GM12878 (cell line): ENCODE results near the gene SYNCRIP. TPM values are rescaled to one million over a fixed set of nuclear protein-coding genes. Genes with fewer than 3 reads are reported as not detected.

Experiments used
- CREB1 ChIP-seq: IDR thresholded peaks from 2 replicates; pipeline ENCODE4 v1.6.1; 2012; ENCODE audit warnings: low read depth, mild to moderate bottlenecking, inconsistent platforms
- DPF2 ChIP-seq: fragments of 450-650 bp; IDR thresholded peaks from 2 replicates; pipeline ENCODE4 v1.6.1; 2017; ENCODE audit warnings: mild to moderate bottlenecking
- GABPA ChIP-seq: IDR thresholded peaks from 2 replicates; pipeline ENCODE4 v1.6.1; 2014; ENCODE audit warnings: antibody characterized with exemption, low read depth, mild to moderate bottlenecking, inconsistent platforms
- GATAD2B ChIP-seq: fragments of 450-650 bp; conservative IDR thresholded peaks from 2 replicates; pipeline ENCODE4 v1.6.1; 2017; ENCODE audit warnings: low read depth, mild to moderate bottlenecking, moderate library complexity
- LARP7 ChIP-seq: fragments of 450-650 bp; IDR thresholded peaks from 2 replicates; pipeline ENCODE4 v1.6.1; 2017; ENCODE audit warnings: mild to moderate bottlenecking
- NFYA ChIP-seq: IDR thresholded peaks from 2 replicates; pipeline ENCODE4 v1.6.1; 2011; ENCODE audit warnings: low read depth, mild to moderate bottlenecking, low read length, improper control_type of control experiment, borderline replicate concordance
- NR2C2 ChIP-seq: IDR thresholded peaks from 2 replicates; pipeline ENCODE4 v1.6.1; 2011; ENCODE audit warnings: borderline replicate concordance, low read depth; ENCODE audit not compliant: control insufficient read depth, insufficient read length
- PAX5 ChIP-seq: IDR thresholded peaks from 2 replicates; pipeline ENCODE4 v1.6.1; 2011; ENCODE audit warnings: low read depth, low read length, borderline replicate concordance
- PAX8 ChIP-seq: fragments of 450-650 bp; IDR thresholded peaks from 2 replicates; pipeline ENCODE4 v1.6.1; 2017; ENCODE audit warnings: mild to moderate bottlenecking, moderate library complexity
- RAD21 ChIP-seq: IDR thresholded peaks from 2 replicates; pipeline ENCODE4 v1.6.1; 2011; ENCODE audit warnings: mild to moderate bottlenecking, low read depth, low read length, moderate library complexity; ENCODE audit not compliant: insufficient read depth
- RELA ChIP-seq: fragments of 450-650 bp; IDR thresholded peaks from 2 replicates; pipeline ENCODE4 v1.8.0; 2014; ENCODE audit warnings: borderline replicate concordance; ENCODE audit not compliant: partially characterized antibody
- RFX5 ChIP-seq: IDR thresholded peaks from 2 replicates; pipeline ENCODE4 v1.6.1; 2011; ENCODE audit warnings: low read depth, low read length, improper control_type of control experiment
- SREBF1 ChIP-seq: IDR thresholded peaks from 2 replicates; pipeline ENCODE4 v1.6.1; 2012; ENCODE audit warnings: mild to moderate bottlenecking, low read length
- STAT3 ChIP-seq: IDR thresholded peaks from 2 replicates; pipeline ENCODE4 v1.6.1; 2011; ENCODE audit warnings: low read depth, low read length, improper control_type of control experiment
- SUZ12 ChIP-seq: fragments of 200-600 bp; sonication (generic); IDR thresholded peaks from one replicate; pipeline ENCODE4 v1.6.1; 2018; ENCODE audit warnings: antibody characterized with exemption, mild to moderate bottlenecking; ENCODE audit not compliant: unreplicated experiment
- ZNF274 ChIP-seq: IDR thresholded peaks from one replicate; pipeline ENCODE4 v1.8.0; 2011; ENCODE audit not compliant: insufficient read length, insufficient read depth
- polyA plus RNA-seq, 11 experiments: library from polyadenylated mRNA; depleted of rRNA in 4 of 11; unstranded in 6 of 11; stranded (reverse) in 5 of 11; fragments of >200 nt; fragmentation: Nextera tagmentation in 4 of 11; fragmentation: Illumina TruSeq in 1 of 11; extraction: Ambion mirVana in 4 of 11; extraction: Trizol in 1 of 11; gene quantifications; 1 replicate in 1 of 11; 2 replicates in 10 of 11; pipeline versions ENCODE4 v1.2.1 to v1.2.3, GENCODE V29; 2011 to 2016; ENCODE audit warnings: inconsistent platforms in 2 of 11, missing spikeins in 2 of 11, low read depth in 1 of 11
- total RNA-seq, 4 experiments: library from RNA; depleted of rRNA in 3 of 4; stranded (reverse); fragments of >200 nt in 3 of 4; fragmentation: Illumina TruSeq in 1 of 4; extraction: Trizol in 1 of 4; gene quantifications; 2 replicates each; pipeline versions ENCODE4 v1.2.1 to v1.2.3, GENCODE V29; 2013 to 2021
- TF ChIP-seq, protein P1 (sequence below): fragments of 450-650 bp; IDR thresholded peaks from 2 replicates; pipeline ENCODE4 v1.6.1; 2018; ENCODE audit warnings: mild to moderate bottlenecking, low read depth, moderate library complexity; ENCODE audit not compliant: partially characterized antibody
- TF ChIP-seq, protein P2 (sequence below): fragments of 450-650 bp; IDR thresholded peaks from 2 replicates; pipeline ENCODE4 v1.6.1; 2016; ENCODE audit warnings: mild to moderate bottlenecking
- TF ChIP-seq, protein P3 (sequence below): fragments of 450-650 bp; IDR thresholded peaks from 2 replicates; pipeline ENCODE4 v1.6.1; 2017; ENCODE audit warnings: antibody characterized with exemption, mild to moderate bottlenecking, moderate library complexity
- TF ChIP-seq, protein P4 (sequence below): fragments of 450-650 bp; conservative IDR thresholded peaks from 2 replicates; pipeline ENCODE4 v1.6.1; 2017; ENCODE audit warnings: mild to moderate bottlenecking, moderate library complexity
- TF ChIP-seq, protein P5 (sequence below): IDR thresholded peaks from 2 replicates; pipeline ENCODE4 v1.6.1; 2011; ENCODE audit warnings: mild to moderate bottlenecking, low read depth, low read length, moderate library complexity; ENCODE audit not compliant: insufficient replicate concordance

Gene SYNCRIP
- total and polyA plus RNA-seq, 10 of the 15 experiments (the other 5 are each of a cell fraction or from before 2014, with no cell fraction given), result 28.4 to 255 (median 131) TPM

DNA sequence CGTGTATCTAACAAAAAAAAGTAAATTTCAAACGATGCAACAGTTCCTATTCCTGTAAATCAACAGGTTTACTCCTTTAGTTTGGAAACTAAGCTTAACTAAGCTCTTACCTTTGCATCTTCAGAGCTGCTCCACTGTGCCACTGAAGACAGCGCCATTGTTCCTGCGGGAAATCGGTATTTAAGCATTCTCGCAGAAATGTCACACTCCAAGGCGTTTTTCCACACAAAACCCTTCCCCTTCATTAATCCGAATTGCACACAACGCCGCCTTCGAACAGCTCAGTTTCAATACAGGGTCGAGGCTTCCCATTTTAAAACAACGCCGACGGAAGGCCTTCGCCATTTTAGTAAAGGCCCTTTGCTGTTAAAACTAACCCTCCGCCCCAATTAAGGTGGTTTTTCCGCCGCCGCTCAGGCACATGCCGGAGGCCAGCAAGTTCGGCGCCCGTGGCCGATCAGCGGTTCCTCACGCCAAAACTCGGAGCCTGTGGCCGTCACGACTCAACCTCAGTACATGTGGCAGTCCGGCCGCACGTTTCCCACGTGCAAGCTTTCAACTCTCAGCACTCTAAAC is 35.4 kb upstream of the SYNCRIP start (continued):
- TF ChIP-seq, protein P1, sequence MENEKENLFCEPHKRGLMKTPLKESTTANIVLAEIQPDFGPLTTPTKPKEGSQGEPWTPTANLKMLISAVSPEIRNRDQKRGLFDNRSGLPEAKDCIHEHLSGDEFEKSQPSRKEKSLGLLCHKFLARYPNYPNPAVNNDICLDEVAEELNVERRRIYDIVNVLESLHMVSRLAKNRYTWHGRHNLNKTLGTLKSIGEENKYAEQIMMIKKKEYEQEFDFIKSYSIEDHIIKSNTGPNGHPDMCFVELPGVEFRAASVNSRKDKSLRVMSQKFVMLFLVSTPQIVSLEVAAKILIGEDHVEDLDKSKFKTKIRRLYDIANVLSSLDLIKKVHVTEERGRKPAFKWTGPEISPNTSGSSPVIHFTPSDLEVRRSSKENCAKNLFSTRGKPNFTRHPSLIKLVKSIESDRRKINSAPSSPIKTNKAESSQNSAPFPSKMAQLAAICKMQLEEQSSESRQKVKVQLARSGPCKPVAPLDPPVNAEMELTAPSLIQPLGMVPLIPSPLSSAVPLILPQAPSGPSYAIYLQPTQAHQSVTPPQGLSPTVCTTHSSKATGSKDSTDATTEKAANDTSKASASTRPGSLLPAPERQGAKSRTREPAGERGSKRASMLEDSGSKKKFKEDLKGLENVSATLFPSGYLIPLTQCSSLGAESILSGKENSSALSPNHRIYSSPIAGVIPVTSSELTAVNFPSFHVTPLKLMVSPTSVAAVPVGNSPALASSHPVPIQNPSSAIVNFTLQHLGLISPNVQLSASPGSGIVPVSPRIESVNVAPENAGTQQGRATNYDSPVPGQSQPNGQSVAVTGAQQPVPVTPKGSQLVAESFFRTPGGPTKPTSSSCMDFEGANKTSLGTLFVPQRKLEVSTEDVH, result no peak
- TF ChIP-seq PAX5 (no peak), DPF2 (peak; percentile 31; the same call in 1 of the 2 replicates), NFYA (no peak), GABPA (no peak), LARP7 (peak; percentile 71; the same call in 1 of the 2 replicates), PAX8 (no peak; the same call in 1 of the 2 replicates), CREB1 (no peak), RELA (peak; percentile 65), NR2C2 (no peak), RFX5 (no peak), SREBF1 (no peak), STAT3 (no peak), SUZ12 (no peak), ZNF274 (no peak), GATAD2B (no peak), RAD21 (no peak)
- TF ChIP-seq, protein P2, sequence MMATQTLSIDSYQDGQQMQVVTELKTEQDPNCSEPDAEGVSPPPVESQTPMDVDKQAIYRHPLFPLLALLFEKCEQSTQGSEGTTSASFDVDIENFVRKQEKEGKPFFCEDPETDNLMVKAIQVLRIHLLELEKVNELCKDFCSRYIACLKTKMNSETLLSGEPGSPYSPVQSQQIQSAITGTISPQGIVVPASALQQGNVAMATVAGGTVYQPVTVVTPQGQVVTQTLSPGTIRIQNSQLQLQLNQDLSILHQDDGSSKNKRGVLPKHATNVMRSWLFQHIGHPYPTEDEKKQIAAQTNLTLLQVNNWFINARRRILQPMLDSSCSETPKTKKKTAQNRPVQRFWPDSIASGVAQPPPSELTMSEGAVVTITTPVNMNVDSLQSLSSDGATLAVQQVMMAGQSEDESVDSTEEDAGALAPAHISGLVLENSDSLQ, result no peak
- TF ChIP-seq, protein P3, sequence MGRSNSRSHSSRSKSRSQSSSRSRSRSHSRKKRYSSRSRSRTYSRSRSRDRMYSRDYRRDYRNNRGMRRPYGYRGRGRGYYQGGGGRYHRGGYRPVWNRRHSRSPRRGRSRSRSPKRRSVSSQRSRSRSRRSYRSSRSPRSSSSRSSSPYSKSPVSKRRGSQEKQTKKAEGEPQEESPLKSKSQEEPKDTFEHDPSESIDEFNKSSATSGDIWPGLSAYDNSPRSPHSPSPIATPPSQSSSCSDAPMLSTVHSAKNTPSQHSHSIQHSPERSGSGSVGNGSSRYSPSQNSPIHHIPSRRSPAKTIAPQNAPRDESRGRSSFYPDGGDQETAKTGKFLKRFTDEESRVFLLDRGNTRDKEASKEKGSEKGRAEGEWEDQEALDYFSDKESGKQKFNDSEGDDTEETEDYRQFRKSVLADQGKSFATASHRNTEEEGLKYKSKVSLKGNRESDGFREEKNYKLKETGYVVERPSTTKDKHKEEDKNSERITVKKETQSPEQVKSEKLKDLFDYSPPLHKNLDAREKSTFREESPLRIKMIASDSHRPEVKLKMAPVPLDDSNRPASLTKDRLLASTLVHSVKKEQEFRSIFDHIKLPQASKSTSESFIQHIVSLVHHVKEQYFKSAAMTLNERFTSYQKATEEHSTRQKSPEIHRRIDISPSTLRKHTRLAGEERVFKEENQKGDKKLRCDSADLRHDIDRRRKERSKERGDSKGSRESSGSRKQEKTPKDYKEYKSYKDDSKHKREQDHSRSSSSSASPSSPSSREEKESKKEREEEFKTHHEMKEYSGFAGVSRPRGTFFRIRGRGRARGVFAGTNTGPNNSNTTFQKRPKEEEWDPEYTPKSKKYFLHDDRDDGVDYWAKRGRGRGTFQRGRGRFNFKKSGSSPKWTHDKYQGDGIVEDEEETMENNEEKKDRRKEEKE, result 0 out of 2 replicates have a peak, but pooled peaks have one; percentile 8
- TF ChIP-seq, protein P4, sequence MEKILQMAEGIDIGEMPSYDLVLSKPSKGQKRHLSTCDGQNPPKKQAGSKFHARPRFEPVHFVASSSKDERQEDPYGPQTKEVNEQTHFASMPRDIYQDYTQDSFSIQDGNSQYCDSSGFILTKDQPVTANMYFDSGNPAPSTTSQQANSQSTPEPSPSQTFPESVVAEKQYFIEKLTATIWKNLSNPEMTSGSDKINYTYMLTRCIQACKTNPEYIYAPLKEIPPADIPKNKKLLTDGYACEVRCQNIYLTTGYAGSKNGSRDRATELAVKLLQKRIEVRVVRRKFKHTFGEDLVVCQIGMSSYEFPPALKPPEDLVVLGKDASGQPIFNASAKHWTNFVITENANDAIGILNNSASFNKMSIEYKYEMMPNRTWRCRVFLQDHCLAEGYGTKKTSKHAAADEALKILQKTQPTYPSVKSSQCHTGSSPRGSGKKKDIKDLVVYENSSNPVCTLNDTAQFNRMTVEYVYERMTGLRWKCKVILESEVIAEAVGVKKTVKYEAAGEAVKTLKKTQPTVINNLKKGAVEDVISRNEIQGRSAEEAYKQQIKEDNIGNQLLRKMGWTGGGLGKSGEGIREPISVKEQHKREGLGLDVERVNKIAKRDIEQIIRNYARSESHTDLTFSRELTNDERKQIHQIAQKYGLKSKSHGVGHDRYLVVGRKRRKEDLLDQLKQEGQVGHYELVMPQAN, result peak; percentile 68
- TF ChIP-seq, protein P5, sequence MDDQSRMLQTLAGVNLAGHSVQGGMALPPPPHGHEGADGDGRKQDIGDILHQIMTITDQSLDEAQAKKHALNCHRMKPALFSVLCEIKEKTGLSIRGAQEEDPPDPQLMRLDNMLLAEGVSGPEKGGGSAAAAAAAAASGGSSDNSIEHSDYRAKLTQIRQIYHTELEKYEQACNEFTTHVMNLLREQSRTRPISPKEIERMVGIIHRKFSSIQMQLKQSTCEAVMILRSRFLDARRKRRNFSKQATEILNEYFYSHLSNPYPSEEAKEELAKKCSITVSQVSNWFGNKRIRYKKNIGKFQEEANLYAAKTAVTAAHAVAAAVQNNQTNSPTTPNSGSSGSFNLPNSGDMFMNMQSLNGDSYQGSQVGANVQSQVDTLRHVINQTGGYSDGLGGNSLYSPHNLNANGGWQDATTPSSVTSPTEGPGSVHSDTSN, result no peak
